ENCODE results near the gene PPP1CB. TPM values are rescaled to one million over a fixed set of nuclear protein-coding genes. Genes with fewer than 3 reads are reported as not detected.
A peak's percentile ranks its signal among the peaks of the same experiment; 100 is the strongest.

Gene PPP1CB
- total RNA-seq, 2 donors from 2014 or later, result 250 to 256 TPM

DNA sequence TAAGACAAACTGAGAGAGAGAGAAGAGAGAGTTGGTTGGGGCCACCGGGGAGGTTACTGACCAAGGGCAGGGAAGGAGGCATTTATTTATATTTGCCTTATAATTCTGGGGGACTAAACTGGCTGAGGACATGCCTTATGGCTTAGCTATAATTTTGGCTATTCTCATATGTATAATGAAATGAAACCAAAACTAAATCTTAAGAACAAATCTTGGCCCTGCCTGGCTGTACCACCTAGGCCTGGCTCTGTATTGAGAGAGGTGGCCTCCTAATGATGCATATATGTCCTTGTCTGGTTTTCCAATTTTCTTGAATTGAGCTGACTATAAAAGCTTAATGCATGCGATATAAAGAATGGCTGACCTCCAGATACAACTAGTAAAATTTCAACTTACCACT, 3.5 kb upstream of the PPP1CB start:
- DNase-seq (peak in 1 of 2 donors; percentile 19), ATAC-seq (replicated peaks in 1 of 2) (no peak)
- Mint-ChIP-seq H3K9me3 (no peaks in the 10 kb centered on the region), H3K27ac (peak overlapping the region; percentile 95), H3K36me3 (ENCODE audit: insufficient read depth in 2 of 2) (peaks cover 4 to 7% of the 10 kb centered on the region in 2 donors), H3K4me3 (peak overlapping the region; percentile 40 to 89), H3K27me3 (ENCODE audit: low read depth) (no peaks in the 10 kb centered on the region), H3K4me1 (ENCODE audit: low read depth) (peaks cover 35% of the 10 kb centered on the region)

DNA sequence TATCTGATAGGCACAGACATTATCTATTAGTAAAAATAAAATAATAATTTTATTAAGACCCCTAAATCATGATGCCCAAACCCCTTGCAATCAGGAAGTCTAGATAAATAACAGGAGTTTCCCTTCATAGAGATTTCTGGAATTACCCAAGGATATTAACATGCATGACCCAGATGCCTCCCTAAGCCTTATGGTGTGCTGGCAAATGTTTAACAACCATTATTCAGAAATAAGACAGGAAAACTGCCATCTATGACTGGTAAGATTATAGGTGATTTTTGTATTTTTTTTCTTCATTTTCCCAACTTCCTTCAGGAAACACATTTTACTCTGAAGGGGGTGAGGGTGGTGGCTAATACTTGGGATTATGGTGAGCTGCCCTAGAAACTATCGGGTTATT, 2.7 kb upstream of the PPP1CB start:
- Mint-ChIP-seq H3K9me3 (no peaks in the 10 kb centered on the region), H3K4me3 (peak overlapping the region in 1 of 2 donors; percentile 100), H3K36me3 (ENCODE audit: insufficient read depth in 2 of 2) (peaks cover 2 to 7% of the 10 kb centered on the region in 2 donors), H3K27me3 (ENCODE audit: low read depth) (no peaks in the 10 kb centered on the region), H3K4me1 (ENCODE audit: low read depth) (peaks cover 35% of the 10 kb centered on the region), H3K27ac (peak overlapping the region; percentile 99)
- ATAC-seq (replicated peaks in 1 of 2) (no peak), DNase-seq (no peak)

DNA sequence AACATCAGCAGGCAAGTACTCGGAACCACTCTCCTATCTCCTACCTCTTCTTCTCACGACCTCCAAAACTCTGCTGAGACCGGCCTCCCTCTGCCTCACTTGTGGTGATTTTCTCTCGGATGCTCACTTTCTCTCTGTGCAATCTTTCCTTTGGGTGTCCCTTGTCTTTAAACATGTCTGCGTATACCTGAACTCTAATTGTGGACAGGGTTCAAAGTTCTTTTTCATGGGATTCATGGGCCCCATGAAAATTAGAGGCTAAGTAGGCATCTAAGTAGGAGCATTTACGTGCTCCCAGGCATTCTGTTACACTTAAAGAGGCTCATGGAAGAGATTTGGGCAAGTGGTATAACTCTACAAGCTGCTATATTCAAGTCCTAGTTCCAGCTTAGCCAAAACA, 2.1 kb upstream of the PPP1CB start:
- H3K36me3 Mint-ChIP-seq (ENCODE audit: insufficient read depth in 2 of 2), result peaks cover 2 to 7% of the 10 kb centered on the region in 2 donors
- peaks cover 39% of the 10 kb centered on the region for H3K4me1 Mint-ChIP-seq (ENCODE audit: low read depth)
- peak overlapping the region; percentile 99 for H3K27ac Mint-ChIP-seq
- ATAC-seq (replicated peaks in 1 of 2), result no peak
- DNase-seq, result no peak
- no peaks in the 10 kb centered on the region for H3K27me3 Mint-ChIP-seq (ENCODE audit: low read depth)
- peak overlapping the region; percentile 95 to 100 for H3K4me3 Mint-ChIP-seq
- no peaks in the 10 kb centered on the region for H3K9me3 Mint-ChIP-seq

DNA sequence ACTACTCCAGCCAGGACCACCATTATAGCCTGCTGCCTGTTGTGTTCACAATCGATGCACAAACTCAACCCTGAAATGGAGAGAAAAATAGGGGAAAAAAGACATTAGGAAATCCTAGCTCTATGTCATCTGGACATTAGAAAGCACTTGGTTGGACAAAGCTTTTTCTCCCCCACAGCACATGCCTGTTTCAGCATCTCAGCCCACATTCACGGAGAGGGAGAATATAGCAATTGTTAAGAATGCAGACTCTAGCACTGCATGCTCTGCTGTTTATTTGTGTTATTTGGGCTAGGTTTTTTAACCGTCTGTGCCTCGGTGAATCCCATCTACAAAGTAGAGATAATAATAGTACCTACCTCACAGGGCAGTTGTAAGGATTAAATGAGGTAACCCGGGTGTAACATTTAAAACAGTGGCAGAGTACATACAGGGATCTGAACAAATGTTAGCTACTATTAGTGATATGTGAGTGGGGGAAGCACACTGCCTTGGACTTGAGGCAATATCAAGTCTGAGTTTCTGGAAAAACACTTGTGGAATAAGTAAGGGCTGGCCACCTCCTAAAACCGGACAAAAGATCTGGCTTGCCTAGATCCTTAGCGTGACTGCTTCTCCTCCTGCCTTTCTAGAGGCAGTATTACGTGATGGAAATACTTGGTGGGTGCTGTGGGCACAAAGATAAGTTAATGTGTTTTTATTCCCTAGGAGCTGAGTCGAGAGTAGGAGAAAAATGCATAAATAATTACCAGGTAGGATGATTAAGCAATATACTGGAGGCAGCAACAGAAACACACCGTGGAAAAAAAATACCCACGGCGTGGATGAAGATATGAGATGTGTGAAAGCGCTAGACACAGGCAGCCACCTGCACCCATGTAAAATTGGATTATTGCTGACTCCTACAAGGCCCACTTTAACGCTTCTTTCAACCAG, 1.0 kb upstream of the PPP1CB start:
- Mint-ChIP-seq H3K36me3 (ENCODE audit: insufficient read depth in 2 of 2) (peaks cover 2 to 9% of the 10 kb centered on the region in 2 donors), H3K27me3 (ENCODE audit: low read depth) (no peaks in the 10 kb centered on the region), H3K9me3 (no peaks in the 10 kb centered on the region), H3K4me3 (peak overlapping the region; percentile 95 to 100), H3K4me1 (ENCODE audit: low read depth) (peaks cover 50% of the 10 kb centered on the region), H3K27ac (peak overlapping the region; percentile 99)
- DNase-seq, result peak; percentile 19 to 33
- no peak for ATAC-seq (replicated peaks in 1 of 2)

DNA sequence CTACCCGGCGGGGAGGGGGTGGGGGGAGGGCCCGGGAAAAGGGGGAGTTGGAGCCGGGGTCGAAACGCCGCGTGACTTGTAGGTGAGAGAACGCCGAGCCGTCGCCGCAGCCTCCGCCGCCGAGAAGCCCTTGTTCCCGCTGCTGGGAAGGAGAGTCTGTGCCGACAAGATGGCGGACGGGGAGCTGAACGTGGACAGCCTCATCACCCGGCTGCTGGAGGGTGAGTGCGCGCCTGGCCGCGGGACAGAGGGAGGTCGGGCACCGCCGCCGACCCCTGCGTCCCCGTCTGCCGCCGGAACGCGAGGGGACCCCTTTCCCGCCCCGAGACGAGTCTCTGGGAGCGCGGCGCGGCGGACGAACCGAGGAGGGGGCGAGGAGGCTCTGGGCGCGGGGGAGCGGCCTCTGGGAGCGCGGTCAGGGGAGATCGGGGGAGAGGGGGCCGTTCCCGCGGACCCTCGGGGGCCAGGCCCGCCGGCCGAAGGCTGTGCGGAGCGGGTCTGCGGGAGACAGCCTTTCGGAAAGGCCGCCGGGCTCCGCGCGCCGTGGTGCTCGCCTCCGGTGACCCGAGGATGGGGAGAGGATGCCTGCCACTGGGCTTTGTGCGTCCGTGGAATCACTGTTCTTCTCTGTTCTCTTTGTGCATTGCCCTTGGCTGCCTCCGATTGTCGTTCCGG, 463 bp downstream of the PPP1CB start:
- peak overlapping the region; percentile 95 to 100 for H3K4me3 Mint-ChIP-seq
- H3K27me3 Mint-ChIP-seq (ENCODE audit: low read depth), result no peaks in the 10 kb centered on the region
- peak overlapping the region; percentile 100 for H3K27ac Mint-ChIP-seq
- H3K36me3 Mint-ChIP-seq (ENCODE audit: insufficient read depth in 2 of 2), result peaks cover 2 to 9% of the 10 kb centered on the region in 2 donors
- DNase-seq, result peak; percentile 39 to 48
- peaks cover 63% of the 10 kb centered on the region for H3K4me1 Mint-ChIP-seq (ENCODE audit: low read depth)
- ATAC-seq (replicated peaks in 1 of 2), result peak; percentile 46 to 49
- no peaks in the 10 kb centered on the region for H3K9me3 Mint-ChIP-seq

DNA sequence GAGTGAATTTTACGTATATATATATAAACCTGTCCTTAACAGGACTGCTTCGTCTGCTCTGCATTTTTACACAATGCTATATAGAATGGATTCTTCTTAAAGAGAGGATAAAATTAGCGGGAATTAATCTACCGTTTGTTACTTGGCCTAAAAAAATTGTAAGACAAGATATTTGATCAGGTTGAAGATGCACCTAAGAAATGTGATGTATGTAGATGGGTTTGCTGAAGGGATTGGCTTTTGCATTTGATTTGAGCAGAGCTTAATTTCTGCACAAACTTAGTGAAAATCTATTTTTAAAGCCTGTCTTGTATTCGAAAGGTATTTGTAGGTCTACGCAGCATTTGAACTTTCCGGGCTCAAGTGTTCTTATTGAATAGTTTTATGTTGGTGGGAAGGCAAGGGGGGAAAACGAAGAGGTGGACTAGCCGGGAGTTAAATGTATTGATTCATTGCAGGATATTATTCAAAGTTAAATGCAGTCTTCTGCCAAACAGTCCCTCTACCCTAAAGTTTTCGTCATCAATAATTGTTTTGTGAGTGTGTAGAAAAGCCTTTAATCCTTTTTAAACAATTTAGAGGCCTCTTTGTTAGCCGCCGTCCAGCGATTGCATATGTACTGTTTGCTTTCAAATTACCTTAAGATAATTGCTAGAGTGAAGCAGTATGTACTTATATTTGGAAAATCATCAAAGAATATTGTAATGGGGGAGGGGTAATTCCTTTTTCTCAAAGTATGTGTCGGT, 1.2 kb downstream of the PPP1CB start:
- Mint-ChIP-seq H3K36me3 (ENCODE audit: insufficient read depth in 2 of 2) (peaks cover 2 to 11% of the 10 kb centered on the region in 2 donors), H3K27ac (peak overlapping the region; percentile 100), H3K9me3 (no peaks in the 10 kb centered on the region), H3K27me3 (ENCODE audit: low read depth) (no peaks in the 10 kb centered on the region), H3K4me1 (ENCODE audit: low read depth) (peaks cover 63% of the 10 kb centered on the region), H3K4me3 (peak overlapping the region; percentile 95 to 100)
- DNase-seq, result no peak
- no peak for ATAC-seq (replicated peaks in 1 of 2)

DNA sequence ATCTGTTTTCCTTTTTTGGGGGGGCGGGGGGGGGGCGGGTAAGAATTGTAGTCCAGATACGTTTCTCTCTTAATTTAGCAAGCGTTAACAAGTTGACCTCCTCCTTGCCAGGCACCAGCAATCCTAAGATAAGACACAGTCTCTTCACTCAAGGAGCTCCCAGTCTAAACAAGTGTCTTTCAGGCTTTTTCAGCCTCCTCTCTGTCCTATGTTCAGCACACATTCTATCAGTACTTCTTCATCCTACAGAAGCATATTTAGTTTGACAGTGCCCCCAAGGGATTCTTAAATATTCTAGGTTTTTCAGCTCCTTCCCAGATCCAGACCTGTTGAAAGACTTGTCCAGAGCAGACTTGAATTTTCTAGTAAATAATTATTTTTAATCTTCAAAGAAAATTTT, 2.7 kb downstream of the PPP1CB start:
- DNase-seq, result no peak
- Mint-ChIP-seq H3K27me3 (ENCODE audit: low read depth) (no peaks in the 10 kb centered on the region), H3K4me1 (ENCODE audit: low read depth) (peaks cover 57% of the 10 kb centered on the region), H3K9me3 (no peaks in the 10 kb centered on the region), H3K36me3 (ENCODE audit: insufficient read depth in 2 of 2) (peaks cover 2 to 11% of the 10 kb centered on the region in 2 donors), H3K27ac (no peak overlapping the region), H3K4me3 (peak overlapping the region; percentile 56 to 73)
- ATAC-seq (replicated peaks in 1 of 2), result no peak

DNA sequence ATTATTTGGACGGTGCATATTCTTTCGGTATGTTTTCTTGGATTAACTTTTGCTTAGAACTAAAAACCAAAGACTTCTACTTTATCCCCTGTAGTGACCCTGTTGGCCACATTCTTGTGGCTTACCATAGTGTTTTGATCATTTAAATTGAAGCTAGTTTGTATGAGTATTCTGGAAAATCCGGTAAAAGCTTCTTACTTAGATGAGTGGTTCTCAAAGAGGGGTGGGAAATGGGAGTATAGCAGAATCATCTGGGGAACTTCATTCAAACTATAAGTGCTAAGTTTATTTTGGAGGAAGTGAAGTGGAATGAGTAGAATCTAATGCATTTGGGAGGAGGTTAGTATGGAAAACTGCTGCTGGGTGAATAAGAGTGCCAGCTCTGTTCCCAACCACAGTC, 3.8 kb downstream of the PPP1CB start:
- Mint-ChIP-seq H3K36me3 (ENCODE audit: insufficient read depth in 2 of 2) (peaks cover 2 to 13% of the 10 kb centered on the region in 2 donors), H3K27ac (peak overlapping the region; percentile 81), H3K4me1 (ENCODE audit: low read depth) (peaks cover 46% of the 10 kb centered on the region), H3K27me3 (ENCODE audit: low read depth) (no peaks in the 10 kb centered on the region), H3K9me3 (no peaks in the 10 kb centered on the region), H3K4me3 (peak overlapping the region; percentile 62 to 76)
- ATAC-seq (replicated peaks in 1 of 2) (no peak), DNase-seq (no peak)

DNA sequence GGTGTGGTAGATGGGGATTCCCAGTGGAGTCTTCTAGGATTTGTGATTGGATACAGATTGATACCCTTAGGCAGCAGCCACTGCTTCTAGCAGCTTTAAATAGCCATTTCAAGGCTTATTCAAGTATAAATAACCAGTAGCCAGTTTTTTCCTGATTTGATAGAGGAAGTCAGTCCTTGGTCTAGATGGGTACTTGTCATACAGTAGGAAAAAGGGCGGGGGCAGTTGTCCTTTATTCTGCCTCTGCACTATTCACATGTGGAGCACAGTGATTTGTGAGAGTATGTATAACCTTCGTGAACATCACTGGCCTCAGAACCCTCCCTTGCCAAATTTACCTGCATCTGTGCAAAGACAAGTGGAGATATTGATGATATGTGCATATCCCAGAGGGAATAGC, 6.8 kb downstream of the PPP1CB start:
- ATAC-seq (replicated peaks in 1 of 2), result no peak
- Mint-ChIP-seq H3K36me3 (ENCODE audit: insufficient read depth in 2 of 2) (peaks cover 0 to 7% of the 10 kb centered on the region in 2 donors), H3K9me3 (no peaks in the 10 kb centered on the region), H3K27me3 (ENCODE audit: low read depth) (no peaks in the 10 kb centered on the region), H3K4me1 (ENCODE audit: low read depth) (peaks cover 67% of the 10 kb centered on the region), H3K27ac (peak overlapping the region; percentile 5), H3K4me3 (no peak overlapping the region)
- no peak for DNase-seq

DNA sequence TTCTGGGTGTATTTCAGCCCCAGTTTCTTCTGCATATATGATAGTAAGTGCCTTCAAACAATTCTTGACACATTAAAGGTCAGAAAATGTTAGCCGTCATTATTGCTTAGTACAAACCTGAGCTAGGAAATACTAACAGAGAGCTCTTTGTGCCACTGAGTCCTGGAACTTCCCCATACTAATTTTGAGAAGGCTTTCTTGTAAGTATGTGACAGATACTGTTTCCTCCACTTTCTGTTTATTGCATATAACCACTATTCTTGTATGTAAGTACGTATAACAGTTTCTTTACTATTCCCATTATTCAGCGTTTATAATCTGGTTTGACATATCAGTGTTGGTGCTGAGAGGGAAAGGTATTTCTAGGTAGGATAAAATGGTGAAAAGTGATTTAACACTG, 9.8 kb downstream of the PPP1CB start:
- Mint-ChIP-seq H3K4me3 (peak overlapping the region in 1 of 2 donors; percentile 70), H3K36me3 (ENCODE audit: insufficient read depth in 2 of 2) (peaks cover 2 to 4% of the 10 kb centered on the region in 2 donors), H3K9me3 (no peaks in the 10 kb centered on the region), H3K27ac (peak overlapping the region; percentile 77), H3K4me1 (ENCODE audit: low read depth) (peaks cover 73% of the 10 kb centered on the region), H3K27me3 (ENCODE audit: low read depth) (no peaks in the 10 kb centered on the region)
- no peak for DNase-seq
- ATAC-seq (replicated peaks in 1 of 2), result peak; percentile 36 to 54

DNA sequence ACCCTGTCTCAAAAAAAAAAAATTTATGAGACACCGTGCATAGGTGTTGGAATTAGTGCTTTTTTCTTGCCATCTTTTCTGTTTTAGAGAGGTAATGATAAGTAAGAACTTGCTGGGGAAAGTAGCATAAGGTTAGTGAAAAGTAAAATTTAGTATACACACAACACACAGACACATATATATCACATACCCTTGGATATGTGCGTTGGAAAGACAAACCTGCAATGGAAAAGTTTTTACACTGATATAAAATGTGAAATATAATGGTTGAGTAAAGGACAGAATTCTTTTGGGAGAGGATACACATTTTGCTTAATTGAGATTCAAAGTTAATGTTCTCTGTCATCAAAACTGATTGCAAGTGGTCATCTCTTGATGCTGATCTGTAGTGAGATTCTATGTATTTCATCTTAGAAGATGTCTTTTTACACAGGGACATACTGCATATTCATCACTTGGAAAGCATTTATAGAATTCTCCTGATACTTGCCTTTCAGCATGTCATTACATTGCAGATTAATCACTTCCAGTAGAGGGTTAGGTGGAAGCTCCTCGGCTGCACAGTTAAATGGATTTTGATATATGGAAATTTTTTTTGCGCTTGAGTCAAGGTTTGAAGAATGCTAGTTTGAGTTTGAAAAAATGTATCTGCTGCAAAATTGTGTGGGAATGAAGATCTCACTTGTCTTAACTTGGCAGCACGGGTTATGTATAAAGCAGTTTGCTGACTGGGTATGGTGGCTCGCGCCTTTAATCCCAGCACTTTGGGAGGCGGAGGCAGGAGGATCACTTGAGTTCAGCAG, 13.5 kb downstream of the PPP1CB start:
- ATAC-seq (replicated peaks in 1 of 2) (no peak), DNase-seq (no peak)
- peaks cover 79% of the 10 kb centered on the region for H3K4me1 Mint-ChIP-seq (ENCODE audit: low read depth)
- no peak overlapping the region for H3K4me3 Mint-ChIP-seq
- no peaks in the 10 kb centered on the region for H3K27me3 Mint-ChIP-seq (ENCODE audit: low read depth)
- H3K9me3 Mint-ChIP-seq, result no peaks in the 10 kb centered on the region
- H3K27ac Mint-ChIP-seq, result peak overlapping the region; percentile 77
- H3K36me3 Mint-ChIP-seq (ENCODE audit: insufficient read depth in 2 of 2), result peaks cover 2 to 8% of the 10 kb centered on the region in 2 donors

DNA sequence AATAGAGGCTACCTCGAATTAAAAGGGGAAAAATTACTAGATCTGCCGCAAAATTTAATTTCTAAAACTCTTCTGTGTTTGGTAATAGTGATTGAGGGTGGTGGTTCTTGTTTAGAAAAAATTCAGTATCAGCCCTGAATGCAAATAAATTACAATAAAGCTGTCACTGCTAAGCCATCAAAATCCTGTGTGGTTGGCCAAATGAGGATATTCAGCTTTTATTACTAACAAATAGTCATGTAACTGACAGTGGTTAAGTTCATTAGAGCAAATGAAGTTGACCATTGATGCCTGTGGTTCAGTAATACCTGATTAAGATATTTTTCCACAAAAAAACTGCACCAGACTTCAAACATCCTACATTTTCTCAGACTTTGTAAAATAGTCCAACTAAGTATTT, 14.4 kb downstream of the PPP1CB start:
- peaks cover 2 to 5% of the 10 kb centered on the region in 2 donors for H3K36me3 Mint-ChIP-seq (ENCODE audit: insufficient read depth in 2 of 2)
- DNase-seq (no peak), ATAC-seq (replicated peaks in 1 of 2) (no peak)
- peaks cover 83% of the 10 kb centered on the region for H3K4me1 Mint-ChIP-seq (ENCODE audit: low read depth)
- no peak overlapping the region for H3K27ac Mint-ChIP-seq
- H3K9me3 Mint-ChIP-seq, result no peaks in the 10 kb centered on the region
- no peaks in the 10 kb centered on the region for H3K27me3 Mint-ChIP-seq (ENCODE audit: low read depth)
- H3K4me3 Mint-ChIP-seq, result no peak overlapping the region

Measured in activated T-cell treated with anti-CD3 and anti-CD28 coated beads, Interleukin-2, amount 50 U/mL, for 72 hours (primary cell).